Liver (tissue), 5 donors: ENCODE results near the gene GRAMD1A. TPM values are rescaled to one million over a fixed set of nuclear protein-coding genes. Genes with fewer than 3 reads are reported as not detected.

Experiments
- polyA plus RNA-seq, 2 donors: library from polyadenylated mRNA; stranded (reverse) in 1 of 2; unstranded in 1 of 2; fragments of 200-250 nt in 1 of 2; fragments of >200 nt in 1 of 2; fragmentation: Nextera tagmentation in 1 of 2; extraction: Ambion mirVana in 1 of 2; gene quantifications; one replicate each; pipeline versions ENCODE4 v1.2.1 to v1.2.3, GENCODE V29; 2013 to 2015
- total RNA-seq, 2 donors: library from RNA; depleted of rRNA; stranded (reverse); fragments of >200 nt; gene quantifications; one replicate each; pipeline ENCODE4 v1.2.3, GENCODE V29; 2014
- TF ChIP-seq, protein P1 (sequence below): IDR thresholded peaks from 2 replicates; pipeline ENCODE4 v1.6.1; 2016; ENCODE audit warnings: antibody characterized with exemption, mild to moderate bottlenecking
- donor health status: healthy.
- donor health status: healthy.
- donor health status: healthy.

Gene GRAMD1A
- total and polyA plus RNA-seq, 4 donors: 8.6 to 14.1 (median 11.2) TPM

GRCh38 chr19:35076026-35076370 lies 75.9 kb downstream of the GRAMD1A start (continued):
- TF ChIP-seq, protein P1, sequence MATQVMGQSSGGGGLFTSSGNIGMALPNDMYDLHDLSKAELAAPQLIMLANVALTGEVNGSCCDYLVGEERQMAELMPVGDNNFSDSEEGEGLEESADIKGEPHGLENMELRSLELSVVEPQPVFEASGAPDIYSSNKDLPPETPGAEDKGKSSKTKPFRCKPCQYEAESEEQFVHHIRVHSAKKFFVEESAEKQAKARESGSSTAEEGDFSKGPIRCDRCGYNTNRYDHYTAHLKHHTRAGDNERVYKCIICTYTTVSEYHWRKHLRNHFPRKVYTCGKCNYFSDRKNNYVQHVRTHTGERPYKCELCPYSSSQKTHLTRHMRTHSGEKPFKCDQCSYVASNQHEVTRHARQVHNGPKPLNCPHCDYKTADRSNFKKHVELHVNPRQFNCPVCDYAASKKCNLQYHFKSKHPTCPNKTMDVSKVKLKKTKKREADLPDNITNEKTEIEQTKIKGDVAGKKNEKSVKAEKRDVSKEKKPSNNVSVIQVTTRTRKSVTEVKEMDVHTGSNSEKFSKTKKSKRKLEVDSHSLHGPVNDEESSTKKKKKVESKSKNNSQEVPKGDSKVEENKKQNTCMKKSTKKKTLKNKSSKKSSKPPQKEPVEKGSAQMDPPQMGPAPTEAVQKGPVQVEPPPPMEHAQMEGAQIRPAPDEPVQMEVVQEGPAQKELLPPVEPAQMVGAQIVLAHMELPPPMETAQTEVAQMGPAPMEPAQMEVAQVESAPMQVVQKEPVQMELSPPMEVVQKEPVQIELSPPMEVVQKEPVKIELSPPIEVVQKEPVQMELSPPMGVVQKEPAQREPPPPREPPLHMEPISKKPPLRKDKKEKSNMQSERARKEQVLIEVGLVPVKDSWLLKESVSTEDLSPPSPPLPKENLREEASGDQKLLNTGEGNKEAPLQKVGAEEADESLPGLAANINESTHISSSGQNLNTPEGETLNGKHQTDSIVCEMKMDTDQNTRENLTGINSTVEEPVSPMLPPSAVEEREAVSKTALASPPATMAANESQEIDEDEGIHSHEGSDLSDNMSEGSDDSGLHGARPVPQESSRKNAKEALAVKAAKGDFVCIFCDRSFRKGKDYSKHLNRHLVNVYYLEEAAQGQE: no peak

Other genes starting within 250 kb of the GRAMD1A start
- gene ZNF599, start 227.1 kb upstream of the GRAMD1A start, total RNA-seq: 1 to 10 TPM; 2.1 to 2.6 TPM
- gene ZNF599, start 227.1 kb upstream of the GRAMD1A start, polyA plus RNA-seq: 1 to 10 TPM; 1.5 to 2.1 TPM
- gene ZNF30, start 73.4 kb upstream of the GRAMD1A start, total RNA-seq: 1 to 10 TPM; 1.8 TPM
- gene ZNF30, start 73.4 kb upstream of the GRAMD1A start, polyA plus RNA-seq: 1 to 10 TPM; 1.3 to 1.6 TPM
- gene ZNF792, start 36.1 kb upstream of the GRAMD1A start, total RNA-seq: 1 to 10 TPM; 4.8 to 4.9 TPM
- 1 to 10 TPM in 1 of 2 donors, under 1 TPM in 1; 0.65 to 1.4 TPM for gene ZNF792, start 36.1 kb upstream of the GRAMD1A start, polyA plus RNA-seq
- gene SCN1B, start 30.1 kb downstream of the GRAMD1A start, total RNA-seq: 1 to 10 TPM; 2.0 to 4.9 TPM
- gene SCN1B, start 30.1 kb downstream of the GRAMD1A start, polyA plus RNA-seq: 1 to 10 TPM; 1.6 to 5.8 TPM
- 100 to 1,000 TPM; 130 to 239 TPM for gene HPN, start 41.4 kb downstream of the GRAMD1A start, total RNA-seq
- gene HPN, start 41.4 kb downstream of the GRAMD1A start, polyA plus RNA-seq: 100 to 1,000 TPM; 430 to 535 TPM
- gene FXYD3, start 115.5 kb downstream of the GRAMD1A start, total RNA-seq: not detected
- under 1 TPM; 0.32 to 0.45 TPM for gene FXYD3, start 115.5 kb downstream of the GRAMD1A start, polyA plus RNA-seq
- 1 to 10 TPM; 1.1 to 1.2 TPM for gene LGI4, start 134.7 kb downstream of the GRAMD1A start, total RNA-seq
- 1 to 10 TPM in 1 of 2 donors, under 1 TPM in 1; 0.18 to 1.5 TPM for gene LGI4, start 134.7 kb downstream of the GRAMD1A start, polyA plus RNA-seq
- gene FXYD1, start 138.5 kb downstream of the GRAMD1A start, total RNA-seq: 10 to 100 TPM; 18.7 to 20.3 TPM
- gene FXYD1, start 138.5 kb downstream of the GRAMD1A start, polyA plus RNA-seq: 100 to 1,000 TPM; 123 to 146 TPM
- under 1 TPM in 1 of 2 donors, not detected in 1; 0.08 TPM for gene FXYD7, start 142.9 kb downstream of the GRAMD1A start, total RNA-seq
- gene FXYD7, start 142.9 kb downstream of the GRAMD1A start, polyA plus RNA-seq: under 1 TPM in 1 of 2 donors, not detected in 1; 0.09 TPM
- gene FXYD5, start 154.4 kb downstream of the GRAMD1A start, total RNA-seq: 1 to 10 TPM; 2.2 to 2.8 TPM
- 10 to 100 TPM; 11.8 to 22.0 TPM for gene FXYD5, start 154.4 kb downstream of the GRAMD1A start, polyA plus RNA-seq
- gene FAM187B, start 228.4 kb downstream of the GRAMD1A start, total RNA-seq: under 1 TPM in 1 of 2 donors, not detected in 1; 0.17 TPM
- gene FAM187B, start 228.4 kb downstream of the GRAMD1A start, polyA plus RNA-seq: not detected
- 10 to 100 TPM; 33.7 to 48.6 TPM for gene LSR, start 248.7 kb downstream of the GRAMD1A start, total RNA-seq
- gene LSR, start 248.7 kb downstream of the GRAMD1A start, polyA plus RNA-seq: 100 to 1,000 TPM in 1 of 2 donors, 10 to 100 TPM in 1; 47.3 to 150 TPM